Activated CD4-positive, alpha-beta T cell treated with anti-CD3 and anti-CD28 coated beads, Interleukin-2, Interleukin-4, amounts not matched to agents 100 ng/mL and 50 ng/mL, durations not matched to agents 16 hours and 8 hours (primary cell): ENCODE data around the gene TNK1.

Experiments used
- DNase-seq: peaks from one replicate; pipeline ENCODE4 v3.0.0-alpha.2; 2020; ENCODE audit warnings: low spot score

TNK1 gene

GRCh38 chr17:7436556-7437368, 55.9 kb downstream of the TNK1 start:
- peak; percentile 84 for DNase-seq

DNA sequence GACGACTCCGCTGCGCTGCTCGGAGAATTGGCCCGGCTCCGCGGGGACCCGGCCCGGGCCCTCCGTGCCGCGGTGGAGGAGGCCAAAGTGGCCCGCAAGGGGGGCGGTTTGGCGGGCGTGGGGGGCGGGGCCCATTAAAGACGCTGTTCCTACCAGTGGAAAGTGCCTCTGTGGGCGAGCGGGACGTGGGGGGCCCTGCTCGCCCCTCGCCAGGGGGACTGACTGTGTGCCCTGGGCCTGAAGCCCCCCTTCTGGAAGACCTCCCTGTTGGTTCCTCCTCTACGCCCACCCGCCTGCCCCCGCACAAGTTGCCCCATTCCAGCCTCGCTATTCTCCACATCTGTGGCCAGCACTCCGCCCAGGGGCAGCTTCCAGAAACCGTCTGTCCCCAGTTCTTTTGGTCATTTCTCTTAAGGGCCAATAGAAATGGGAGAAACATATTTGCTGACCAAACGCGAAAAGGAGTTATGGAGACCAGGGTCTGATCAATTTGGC, 56.5 kb downstream of the TNK1 start:
- DNase-seq, result no peak

DNA sequence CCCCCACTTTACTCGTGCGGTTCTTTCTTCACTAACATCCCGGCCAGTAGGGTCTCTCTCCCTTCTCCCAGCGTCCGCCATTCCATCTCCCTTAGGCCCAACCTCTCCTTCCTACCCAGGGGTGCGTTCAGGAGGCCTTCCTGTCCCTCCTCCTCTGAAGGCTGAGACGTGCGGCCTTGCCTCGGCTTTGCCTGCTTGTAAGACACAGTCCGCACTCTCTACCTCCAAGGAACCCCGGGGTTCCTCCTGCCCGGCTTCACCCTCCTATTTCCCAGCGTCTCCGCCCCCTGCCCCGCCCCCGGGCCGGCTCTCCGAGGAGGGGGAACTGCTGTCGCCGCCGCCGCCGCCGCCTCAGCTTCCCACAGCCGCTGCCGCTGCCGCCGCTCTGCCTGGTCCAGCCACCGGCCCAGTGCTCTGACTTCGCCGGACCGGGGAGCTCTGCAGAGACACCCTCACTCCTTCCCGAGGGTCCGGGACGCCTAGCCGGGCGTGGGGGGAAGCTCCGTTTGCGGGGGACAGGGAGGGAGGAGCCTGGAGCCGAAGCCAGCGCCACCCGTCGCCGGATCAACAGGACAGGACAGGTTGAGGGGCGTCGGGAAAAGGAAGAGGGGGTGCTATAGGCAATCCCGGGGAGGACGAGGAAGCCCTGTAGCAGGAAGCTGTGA, 57.2 kb downstream of the TNK1 start:
- peak; percentile 40 for DNase-seq

DNA sequence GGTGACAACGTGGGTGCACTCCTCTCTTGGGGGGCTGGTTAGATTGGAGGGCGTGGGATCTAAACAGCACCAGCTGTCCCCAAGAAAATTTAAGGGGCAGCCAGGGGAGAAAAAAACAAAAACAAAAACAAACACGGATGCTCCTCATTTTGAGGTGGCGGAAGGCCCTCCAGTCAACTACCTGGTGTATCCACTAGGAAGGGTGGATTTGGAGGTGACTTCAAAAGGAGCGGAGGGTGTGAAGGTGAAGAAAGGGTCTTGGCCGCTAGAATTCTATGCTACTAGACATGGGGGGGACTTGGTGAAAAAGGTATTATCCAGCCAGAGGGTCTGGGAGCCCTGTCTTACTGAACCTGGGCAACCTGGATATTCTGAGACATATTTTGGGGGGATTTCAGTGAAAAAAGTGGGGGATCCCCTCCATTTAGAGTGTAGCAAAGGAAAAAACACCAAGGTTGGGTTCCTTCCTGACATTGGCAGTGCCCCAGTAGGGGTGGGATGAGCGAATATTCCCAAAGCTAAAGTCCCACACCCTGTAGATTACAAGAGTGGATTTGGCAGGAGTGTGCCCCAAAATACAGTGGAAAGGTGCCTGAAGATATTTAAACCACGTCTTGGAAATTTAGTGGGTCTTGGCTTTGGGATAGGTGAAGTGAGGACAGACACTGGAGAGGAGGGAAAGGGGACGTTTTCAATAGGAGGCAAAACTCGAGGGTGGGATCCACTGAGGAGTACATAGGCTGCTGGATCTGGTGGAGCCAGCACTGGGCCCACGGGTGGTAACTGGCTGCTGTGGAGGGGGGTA, 58.0 kb downstream of the TNK1 start:
- DNase-seq, result no peak
